ENCODE measurements around the gene CREB5.

DNA sequence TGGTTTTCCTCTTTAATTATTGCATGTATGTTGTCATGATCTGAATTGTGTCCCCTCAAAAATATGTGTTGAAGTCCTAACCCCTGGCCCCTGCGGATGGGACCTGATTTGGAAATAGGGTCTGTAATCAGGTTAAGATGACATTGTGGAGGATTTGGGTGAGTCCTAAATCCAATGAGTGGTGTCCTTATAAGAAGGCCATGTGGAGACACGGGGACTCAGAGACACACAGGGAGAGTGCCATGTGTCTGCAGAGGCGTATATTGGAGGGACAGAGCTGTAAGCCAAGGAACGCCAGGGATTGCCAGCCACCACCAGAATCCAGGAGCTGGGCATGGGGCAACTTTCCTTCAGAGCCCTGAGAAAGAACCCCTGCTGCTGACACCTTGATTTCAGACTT, 171.9 kb downstream of the CREB5 start:
- TF ChIP-seq POLR2A (IDR thresholded peaks at IDR 0.05), result no peak
- TF ChIP-seq, protein P1, sequence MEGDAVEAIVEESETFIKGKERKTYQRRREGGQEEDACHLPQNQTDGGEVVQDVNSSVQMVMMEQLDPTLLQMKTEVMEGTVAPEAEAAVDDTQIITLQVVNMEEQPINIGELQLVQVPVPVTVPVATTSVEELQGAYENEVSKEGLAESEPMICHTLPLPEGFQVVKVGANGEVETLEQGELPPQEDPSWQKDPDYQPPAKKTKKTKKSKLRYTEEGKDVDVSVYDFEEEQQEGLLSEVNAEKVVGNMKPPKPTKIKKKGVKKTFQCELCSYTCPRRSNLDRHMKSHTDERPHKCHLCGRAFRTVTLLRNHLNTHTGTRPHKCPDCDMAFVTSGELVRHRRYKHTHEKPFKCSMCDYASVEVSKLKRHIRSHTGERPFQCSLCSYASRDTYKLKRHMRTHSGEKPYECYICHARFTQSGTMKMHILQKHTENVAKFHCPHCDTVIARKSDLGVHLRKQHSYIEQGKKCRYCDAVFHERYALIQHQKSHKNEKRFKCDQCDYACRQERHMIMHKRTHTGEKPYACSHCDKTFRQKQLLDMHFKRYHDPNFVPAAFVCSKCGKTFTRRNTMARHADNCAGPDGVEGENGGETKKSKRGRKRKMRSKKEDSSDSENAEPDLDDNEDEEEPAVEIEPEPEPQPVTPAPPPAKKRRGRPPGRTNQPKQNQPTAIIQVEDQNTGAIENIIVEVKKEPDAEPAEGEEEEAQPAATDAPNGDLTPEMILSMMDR (IDR thresholded peaks at IDR 0.05 in 4 of 5, conservative IDR thresholded peaks at IDR 0.05 in 1 of 5), result no peak

Data from gastrocnemius medialis (tissue), 4 donors.